ENCODE data around the gene CAP2. TPM values are rescaled to one million over a fixed set of nuclear protein-coding genes. Genes with fewer than 3 reads are reported as not detected.
"Not testable (repeated sequence)": the region's sequence is repeated elsewhere in the genome, so short reads cannot be mapped to it uniquely, and the experiment has no call there.

The CAP2 gene
- total and polyA plus RNA-seq, 2 donors (not counting 1 experiment from before 2014, with no cell fraction given): 8.6 to 38.1 TPM

GRCh38 chr6:17439243-17439993, 46.0 kb downstream of the CAP2 start:
- TF ChIP-seq EZH2 (IDR thresholded peaks at IDR 0.05; ENCODE audit: low read length, missing control alignments): no peak
- TF ChIP-seq, protein P1, sequence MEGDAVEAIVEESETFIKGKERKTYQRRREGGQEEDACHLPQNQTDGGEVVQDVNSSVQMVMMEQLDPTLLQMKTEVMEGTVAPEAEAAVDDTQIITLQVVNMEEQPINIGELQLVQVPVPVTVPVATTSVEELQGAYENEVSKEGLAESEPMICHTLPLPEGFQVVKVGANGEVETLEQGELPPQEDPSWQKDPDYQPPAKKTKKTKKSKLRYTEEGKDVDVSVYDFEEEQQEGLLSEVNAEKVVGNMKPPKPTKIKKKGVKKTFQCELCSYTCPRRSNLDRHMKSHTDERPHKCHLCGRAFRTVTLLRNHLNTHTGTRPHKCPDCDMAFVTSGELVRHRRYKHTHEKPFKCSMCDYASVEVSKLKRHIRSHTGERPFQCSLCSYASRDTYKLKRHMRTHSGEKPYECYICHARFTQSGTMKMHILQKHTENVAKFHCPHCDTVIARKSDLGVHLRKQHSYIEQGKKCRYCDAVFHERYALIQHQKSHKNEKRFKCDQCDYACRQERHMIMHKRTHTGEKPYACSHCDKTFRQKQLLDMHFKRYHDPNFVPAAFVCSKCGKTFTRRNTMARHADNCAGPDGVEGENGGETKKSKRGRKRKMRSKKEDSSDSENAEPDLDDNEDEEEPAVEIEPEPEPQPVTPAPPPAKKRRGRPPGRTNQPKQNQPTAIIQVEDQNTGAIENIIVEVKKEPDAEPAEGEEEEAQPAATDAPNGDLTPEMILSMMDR (conservative IDR thresholded peaks at IDR 0.05 in 1 of 2, IDR thresholded peaks at IDR 0.05 in 1 of 2; ENCODE audit: low read depth in 1 of 2, low read length in 2 of 2): no peak
- Histone ChIP-seq H3K4me3 (replicated peaks in 1 of 4; ENCODE audit: control extremely low read depth in 1 of 4, insufficient read depth in 1 of 4, low read depth in 3 of 4, low read length in 4 of 4) (no peak overlapping the region), H3K4me2 (ENCODE audit: extremely low read depth, insufficient read depth, low read length) (no peak overlapping the region), H3K9ac (ENCODE audit: insufficient read depth, low read length) (no peak overlapping the region), H3K79me2 (ENCODE audit: control insufficient read depth, insufficient read depth, low read length) (no peaks in the 10 kb centered on the region), H3K27ac (ENCODE audit: insufficient read depth, low read length) (no peak overlapping the region), H3K4me1 (ENCODE audit: control insufficient read depth, extremely low read depth, insufficient read depth, low read length) (no peaks in the 10 kb centered on the region), H3K27me3 (ENCODE audit: control insufficient read depth, insufficient read depth, low read length) (no peaks in the 10 kb centered on the region), H3K9me3 (ENCODE audit: control insufficient read depth, insufficient read depth, low read depth, low read length) (no peaks in the 10 kb centered on the region), H4K20me1 (ENCODE audit: control insufficient read depth, extremely low read depth, insufficient read depth, low read length) (no peaks in the 10 kb centered on the region), H3K36me3 (ENCODE audit: control insufficient read depth, insufficient read depth, low read length) (no peaks in the 10 kb centered on the region), H2AFZ (ENCODE audit: low read length) (no peak overlapping the region)
- DNase-seq (ENCODE audit: low read depth in 2 of 2): peak in 1 of 2 donors; percentile 41

- not testable (repeated sequence) for H3K4me1 ChIP-seq (ENCODE audit: control insufficient read depth, extremely low read depth, insufficient read depth, low read length); H3K4me2 ChIP-seq (ENCODE audit: extremely low read depth, insufficient read depth, low read length); H2AFZ ChIP-seq (ENCODE audit: low read length); H3K79me2 ChIP-seq (ENCODE audit: control insufficient read depth, insufficient read depth, low read length); H3K9me3 ChIP-seq (ENCODE audit: control insufficient read depth, insufficient read depth, low read depth, low read length); H3K4me3 ChIP-seq (replicated peaks in 1 of 4; ENCODE audit: control extremely low read depth in 1 of 4, insufficient read depth in 1 of 4, low read depth in 3 of 4, low read length in 4 of 4); DNase-seq (ENCODE audit: low read depth in 2 of 2); H3K36me3 ChIP-seq (ENCODE audit: control insufficient read depth, insufficient read depth, low read length); H4K20me1 ChIP-seq (ENCODE audit: control insufficient read depth, extremely low read depth, insufficient read depth, low read length); H3K9ac ChIP-seq (ENCODE audit: insufficient read depth, low read length); H3K27me3 ChIP-seq (ENCODE audit: control insufficient read depth, insufficient read depth, low read length); H3K27ac ChIP-seq (ENCODE audit: insufficient read depth, low read length)
Observed at GRCh38 chr6:17440811-17441210, 47.4 kb downstream of the CAP2 start.

DNA sequence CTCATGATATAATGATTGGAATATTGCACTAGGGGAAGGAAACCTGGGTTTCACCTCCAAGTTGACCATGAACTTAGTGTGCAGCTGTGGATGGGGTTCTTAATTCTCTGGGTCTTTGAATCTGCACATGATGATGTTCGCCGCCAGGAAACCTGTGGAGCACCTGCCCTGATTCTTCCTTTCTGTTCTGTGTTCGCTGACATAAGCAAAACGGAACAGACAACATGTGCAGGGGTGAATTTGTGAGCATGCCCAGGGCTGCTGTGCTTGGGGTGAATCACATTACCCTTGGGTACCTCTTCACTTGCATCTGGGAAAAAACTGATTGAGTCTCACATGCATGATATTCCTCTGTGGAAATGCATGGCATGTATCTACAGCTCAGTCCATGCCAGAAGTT, 48.8 kb downstream of the CAP2 start:
- no peak overlapping the region for H3K4me3 ChIP-seq (replicated peaks in 1 of 4; ENCODE audit: control extremely low read depth in 1 of 4, insufficient read depth in 1 of 4, low read depth in 3 of 4, low read length in 4 of 4)
- H3K27me3 ChIP-seq (ENCODE audit: control insufficient read depth, insufficient read depth, low read length): no peaks in the 10 kb centered on the region
- H2AFZ ChIP-seq (ENCODE audit: low read length): no peak overlapping the region
- H3K9me3 ChIP-seq (ENCODE audit: control insufficient read depth, insufficient read depth, low read depth, low read length): no peaks in the 10 kb centered on the region
- H3K79me2 ChIP-seq (ENCODE audit: control insufficient read depth, insufficient read depth, low read length): no peaks in the 10 kb centered on the region
- DNase-seq (ENCODE audit: low read depth in 2 of 2): no peak
- H3K4me1 ChIP-seq (ENCODE audit: control insufficient read depth, extremely low read depth, insufficient read depth, low read length): no peaks in the 10 kb centered on the region
- no peaks in the 10 kb centered on the region for H4K20me1 ChIP-seq (ENCODE audit: control insufficient read depth, extremely low read depth, insufficient read depth, low read length)
- no peak overlapping the region for H3K27ac ChIP-seq (ENCODE audit: insufficient read depth, low read length)
- H3K9ac ChIP-seq (ENCODE audit: insufficient read depth, low read length): no peak overlapping the region
- H3K36me3 ChIP-seq (ENCODE audit: control insufficient read depth, insufficient read depth, low read length): no peaks in the 10 kb centered on the region
- TF ChIP-seq, protein P1 (conservative IDR thresholded peaks at IDR 0.05 in 1 of 2, IDR thresholded peaks at IDR 0.05 in 1 of 2; ENCODE audit: low read depth in 1 of 2, low read length in 2 of 2): no peak
- TF ChIP-seq EZH2 (IDR thresholded peaks at IDR 0.05; ENCODE audit: low read length, missing control alignments): no peak
- H3K4me2 ChIP-seq (ENCODE audit: extremely low read depth, insufficient read depth, low read length): no peak overlapping the region
